Measurements from ENCODE around the gene C5orf24.
A peak's percentile ranks its signal among the peaks of the same experiment; 100 is the strongest.
"Not testable (repeated sequence)": the region's sequence is repeated elsewhere in the genome, so short reads cannot be mapped to it uniquely, and the experiment has no call there.

C5orf24 gene

DNA sequence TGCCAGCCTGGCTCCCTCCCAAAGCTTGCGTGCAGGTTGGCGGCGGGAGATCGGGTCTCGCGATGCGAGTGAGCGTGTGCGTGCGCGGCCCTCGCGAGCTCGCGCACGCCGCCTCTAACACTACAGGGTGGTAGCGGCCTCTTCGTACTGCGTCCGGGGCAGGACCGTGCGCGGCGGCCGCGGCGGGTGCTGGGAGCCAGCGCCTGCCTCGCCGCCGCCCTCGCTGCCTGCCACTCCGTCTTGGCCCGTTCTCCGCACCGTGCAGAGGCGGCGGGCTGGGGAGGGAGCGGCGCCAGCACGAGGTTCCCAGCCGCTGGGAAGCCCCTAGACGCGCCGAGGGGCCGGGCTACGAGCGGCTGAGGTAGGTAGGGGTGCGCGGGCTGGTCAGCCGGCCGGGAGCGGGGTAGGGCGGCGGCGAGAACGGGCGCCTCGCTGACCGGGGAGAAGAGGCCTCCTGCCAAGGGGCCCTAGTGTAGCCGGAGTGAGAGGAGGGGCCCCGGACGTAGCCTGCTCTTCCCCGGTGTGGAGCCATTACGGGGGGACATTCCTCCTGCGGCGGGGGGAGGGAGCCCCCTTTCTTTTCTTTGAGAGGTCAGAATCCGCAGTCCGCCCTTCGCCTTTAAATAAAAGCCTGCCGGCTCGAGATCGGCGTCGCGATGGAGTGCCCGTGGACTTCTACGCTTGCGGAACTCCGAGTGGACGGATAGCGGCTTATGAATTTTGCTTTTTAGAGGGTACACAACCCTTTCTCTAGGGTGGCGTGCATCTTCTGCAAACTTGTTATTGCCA lies at the start of gene C5orf24:
C5orf24 (plus strand) TSS at position 117 of the 789 bp plus-strand sequence. CDS start 8,933 bp downstream, outside the sequence.
- peak; percentile 96 for DNase-seq

DNA sequence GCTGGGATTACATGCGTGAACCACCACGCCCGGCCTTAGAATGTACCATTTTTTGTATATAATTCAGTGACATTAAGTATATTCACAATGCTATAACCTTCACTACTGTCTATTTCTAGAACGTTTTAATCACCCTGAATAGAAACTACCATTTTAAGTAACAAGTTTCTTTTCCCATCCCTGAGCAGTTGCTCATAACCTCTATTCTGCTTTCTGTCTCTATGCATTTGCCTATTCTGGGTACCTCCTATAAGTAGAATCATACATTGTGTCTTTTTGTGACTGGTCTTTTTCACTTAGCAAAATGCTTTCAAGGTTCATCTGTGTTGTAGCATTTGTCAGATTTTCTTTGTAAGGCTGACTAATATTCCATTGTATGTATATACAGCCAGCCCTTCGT lies 47.3 kb upstream of the C5orf24 start:
- DNase-seq, result no peak

DNA sequence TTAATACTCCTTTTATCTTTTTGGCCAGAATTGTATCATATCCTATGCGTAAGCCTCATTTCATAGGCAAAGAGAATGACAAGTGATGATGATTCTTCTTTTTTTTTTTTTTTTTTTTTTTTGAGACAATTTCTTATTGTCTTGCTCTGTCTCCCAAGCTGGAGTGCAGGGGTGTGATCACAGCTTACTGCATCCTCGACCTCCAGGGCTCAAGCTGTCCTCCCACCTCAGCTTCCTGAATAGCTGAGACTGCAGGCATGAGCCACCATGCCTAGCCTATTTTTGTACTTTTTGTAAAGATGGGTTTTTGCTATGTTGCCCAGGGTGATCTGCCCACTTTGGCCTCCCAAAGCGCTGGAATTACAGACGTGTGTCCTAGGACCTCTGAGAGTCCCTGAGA lies 41.9 kb upstream of the C5orf24 start:
- no peak for DNase-seq

DNA sequence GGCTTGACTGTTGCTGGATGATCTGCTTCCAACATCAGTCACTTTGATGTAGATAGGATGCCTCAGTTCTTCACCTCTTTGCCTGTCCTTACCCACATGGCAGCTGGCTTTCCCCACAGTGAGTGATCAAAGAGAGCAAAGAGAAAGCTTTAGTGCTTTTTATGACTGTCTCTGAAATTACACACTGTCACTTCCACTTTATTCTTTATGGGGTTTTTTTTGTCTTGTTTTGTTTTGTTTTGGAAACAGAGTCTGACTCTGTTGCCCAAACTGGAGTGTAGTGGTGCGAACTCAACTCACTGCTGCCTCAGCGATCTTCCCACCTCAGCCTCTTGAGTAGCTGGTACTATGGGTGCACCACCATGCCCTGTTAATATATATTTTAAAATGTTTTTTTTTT lies 32.4 kb upstream of the C5orf24 start:
- peak; percentile 19 for DNase-seq

DNA sequence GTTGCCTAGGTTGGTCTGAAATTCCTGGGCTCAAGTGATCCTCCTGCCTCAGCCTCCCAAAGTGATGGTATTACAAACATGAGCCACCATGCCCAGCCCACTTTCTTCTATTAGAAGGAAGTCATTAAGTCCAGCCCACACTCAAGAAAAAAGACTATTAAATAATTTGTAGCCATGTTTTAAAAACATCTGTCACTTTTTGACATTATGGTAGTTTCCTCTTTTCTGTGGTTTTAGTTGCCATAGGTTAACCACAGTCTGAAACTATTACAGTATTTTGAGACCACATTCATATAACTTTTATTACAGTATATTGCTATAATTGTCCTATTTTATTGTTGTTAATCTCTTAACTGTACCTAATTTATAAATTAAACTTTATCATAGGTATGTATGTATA lies 31.9 kb upstream of the C5orf24 start:
- DNase-seq, result no peak

DNA sequence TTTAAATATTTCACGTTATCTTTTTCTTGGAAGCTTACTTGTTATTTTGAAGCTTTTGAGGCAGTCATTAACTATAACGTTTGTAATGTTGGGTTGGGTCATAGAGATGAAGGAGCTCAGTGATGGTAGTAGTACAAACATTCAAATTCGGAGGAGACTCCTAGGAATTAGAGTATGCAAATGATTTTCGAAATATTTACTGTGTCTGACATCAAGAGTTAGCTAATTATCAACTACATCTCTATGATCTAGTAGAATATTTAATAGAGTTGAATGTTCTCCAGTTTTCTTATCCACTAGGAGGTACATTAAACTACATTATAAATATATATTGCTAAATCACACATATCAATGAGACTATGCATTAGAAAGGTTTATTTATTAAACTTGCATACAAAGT lies 28.8 kb upstream of the C5orf24 start:
- DNase-seq, result no peak

DNA sequence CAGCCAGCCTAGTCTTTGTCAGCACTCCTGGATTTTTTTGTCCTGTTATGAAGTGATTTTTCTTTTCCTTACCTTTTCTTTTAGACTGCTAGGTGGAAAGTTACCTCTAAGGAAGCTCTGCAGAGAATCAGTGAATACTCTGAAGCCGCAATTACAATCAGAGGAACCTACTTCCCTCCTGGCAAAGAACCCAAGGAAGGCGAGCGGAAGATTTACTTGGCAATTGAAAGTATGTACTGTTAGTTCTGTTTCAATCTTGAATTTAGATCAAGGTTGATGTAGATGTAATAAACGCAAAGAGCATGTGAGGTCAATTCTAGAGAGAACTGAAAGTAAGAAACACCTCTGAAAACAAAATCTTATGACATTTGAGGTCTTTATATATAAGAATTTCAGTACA lies 27.0 kb upstream of the C5orf24 start:
- DNase-seq, result no peak

DNA sequence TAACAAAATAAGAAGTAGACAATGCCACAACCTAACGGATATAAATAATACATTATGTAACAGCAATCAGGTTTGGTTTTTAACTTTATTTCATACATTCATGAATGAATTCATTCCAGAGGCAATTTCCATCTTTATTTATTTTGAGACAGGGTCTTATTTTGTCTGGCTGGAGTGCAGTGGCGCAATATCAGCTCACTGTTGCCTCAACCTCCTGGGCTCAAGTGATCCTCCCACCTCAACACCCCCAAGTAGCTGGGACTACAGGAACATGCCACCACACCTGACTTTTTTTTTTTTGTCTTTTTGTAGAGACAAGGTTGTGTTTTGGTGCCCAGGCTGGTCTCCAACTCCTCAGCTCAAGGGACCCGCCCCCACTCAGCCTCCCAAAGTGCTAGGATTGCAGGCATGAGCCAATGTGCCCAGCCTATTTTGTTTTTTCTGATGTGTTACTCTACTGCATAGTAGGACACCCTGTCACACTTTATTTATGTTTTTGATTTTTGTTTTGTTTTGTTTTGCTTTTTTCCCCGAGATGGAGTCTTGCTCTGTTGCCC lies 26.3 kb upstream of the C5orf24 start:
- DNase-seq, result no peak

DNA sequence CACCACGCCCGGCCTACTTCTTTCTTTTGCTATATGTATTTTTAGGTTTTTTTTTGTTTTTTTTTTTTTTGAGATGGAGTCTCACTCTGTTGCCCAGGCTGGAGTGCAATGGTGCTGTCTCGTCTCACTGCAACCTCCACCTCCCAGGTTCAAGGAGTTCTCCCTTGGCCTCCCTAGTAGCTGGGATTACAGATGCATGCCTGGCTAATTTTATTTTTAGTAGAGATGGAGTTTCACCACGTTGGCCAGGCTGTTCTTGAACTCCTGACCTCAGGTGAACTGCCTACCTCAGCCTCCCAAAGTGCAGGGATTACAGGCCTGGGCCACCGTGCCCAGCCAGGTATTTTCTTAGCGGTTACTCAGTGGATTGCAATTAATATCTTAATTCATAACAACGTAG lies 23.9 kb upstream of the C5orf24 start:
- DNase-seq, result no peak

DNA sequence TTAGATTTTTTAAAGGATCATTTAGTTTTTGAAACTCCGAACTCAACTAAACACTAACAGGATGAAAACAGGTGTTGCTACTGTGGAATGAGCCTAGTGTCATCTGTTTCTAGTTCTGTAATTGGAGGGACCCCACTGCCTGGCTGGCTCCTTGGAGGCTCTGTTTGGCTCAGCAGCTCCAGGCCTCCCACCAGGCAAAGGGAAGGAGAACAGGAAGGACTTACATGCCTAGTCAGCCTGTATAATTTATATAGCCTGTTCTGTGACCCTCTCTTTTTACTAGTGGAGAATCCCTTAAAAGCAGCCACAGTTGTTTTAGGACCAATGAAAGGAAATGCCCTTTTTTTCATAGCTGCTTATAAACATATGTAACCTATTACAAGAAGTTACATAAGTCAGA lies 21.1 kb upstream of the C5orf24 start:
- DNase-seq, result no peak

DNA sequence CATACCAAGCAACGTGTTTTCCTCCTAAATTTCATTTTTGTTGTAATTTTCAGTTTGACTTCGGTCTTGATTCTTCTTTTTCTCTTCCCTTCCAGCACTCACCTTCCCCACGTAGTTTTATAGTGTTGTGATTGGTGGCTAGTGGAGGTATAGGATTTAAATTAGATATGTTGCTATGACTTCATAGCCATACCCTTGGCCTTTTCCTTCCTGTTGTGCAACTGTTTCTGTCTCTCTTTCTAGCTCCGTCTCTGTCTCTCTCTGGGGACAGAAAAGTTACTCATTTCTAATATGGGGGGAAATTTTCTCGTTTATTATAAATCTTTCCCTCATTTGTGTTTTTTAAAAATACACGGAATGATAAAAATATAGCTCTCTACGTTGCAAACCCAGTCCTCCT lies 20.6 kb upstream of the C5orf24 start:
- no peak for DNase-seq

DNA sequence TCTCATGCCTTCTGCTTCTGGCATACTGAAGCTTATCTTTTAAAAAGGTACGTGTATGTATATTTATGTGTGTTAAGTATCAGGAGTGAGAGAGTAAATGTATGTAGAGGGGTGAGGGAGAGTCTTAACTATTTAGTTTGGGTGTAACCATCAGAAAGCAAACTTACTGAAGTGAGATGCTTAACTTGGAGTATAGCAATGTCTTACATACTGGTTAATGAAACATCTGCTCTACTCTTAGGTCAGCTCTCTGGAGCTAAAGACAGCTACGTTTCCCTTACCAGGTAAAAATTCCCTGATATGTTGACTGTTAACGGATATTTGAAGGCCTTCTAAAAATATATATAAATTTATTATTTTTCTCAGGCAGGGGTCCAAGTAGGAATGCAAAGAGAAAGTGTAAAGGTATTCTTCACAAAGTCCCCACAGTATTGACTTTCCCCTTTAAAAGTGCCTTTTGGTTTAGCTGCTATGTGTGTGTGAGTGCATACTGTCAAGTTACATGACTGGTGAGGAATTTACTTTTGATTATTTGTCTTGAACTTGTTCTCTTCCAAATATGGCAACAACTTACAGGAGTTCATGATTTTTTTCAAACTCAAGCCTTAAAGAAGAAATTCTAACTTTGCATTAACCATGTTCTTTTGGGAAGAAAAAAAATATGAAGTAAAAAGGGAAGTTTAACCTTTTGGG lies 12.3 kb upstream of the C5orf24 start:
- no peak for DNase-seq

DNA sequence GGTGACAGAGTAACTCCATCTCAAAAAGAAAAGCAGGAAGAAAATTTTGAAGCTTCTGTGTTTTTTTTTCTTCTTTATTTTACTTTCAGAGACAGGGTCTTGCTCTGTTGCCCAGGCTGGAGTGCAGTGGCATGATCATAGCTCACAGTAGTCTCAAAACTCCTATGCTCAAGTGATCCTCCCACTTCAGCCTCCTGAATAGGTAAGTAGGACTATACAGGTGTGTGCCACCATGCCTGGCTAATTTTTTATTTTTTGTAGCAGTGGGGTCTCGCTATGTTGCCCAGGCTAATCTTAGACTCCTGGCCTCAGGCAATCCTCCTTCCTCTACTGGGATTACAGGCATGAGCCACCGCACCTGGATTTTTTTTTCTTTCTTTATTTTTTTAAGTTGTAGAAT lies 10.1 kb upstream of the C5orf24 start:
- DNase-seq, result no peak

DNA sequence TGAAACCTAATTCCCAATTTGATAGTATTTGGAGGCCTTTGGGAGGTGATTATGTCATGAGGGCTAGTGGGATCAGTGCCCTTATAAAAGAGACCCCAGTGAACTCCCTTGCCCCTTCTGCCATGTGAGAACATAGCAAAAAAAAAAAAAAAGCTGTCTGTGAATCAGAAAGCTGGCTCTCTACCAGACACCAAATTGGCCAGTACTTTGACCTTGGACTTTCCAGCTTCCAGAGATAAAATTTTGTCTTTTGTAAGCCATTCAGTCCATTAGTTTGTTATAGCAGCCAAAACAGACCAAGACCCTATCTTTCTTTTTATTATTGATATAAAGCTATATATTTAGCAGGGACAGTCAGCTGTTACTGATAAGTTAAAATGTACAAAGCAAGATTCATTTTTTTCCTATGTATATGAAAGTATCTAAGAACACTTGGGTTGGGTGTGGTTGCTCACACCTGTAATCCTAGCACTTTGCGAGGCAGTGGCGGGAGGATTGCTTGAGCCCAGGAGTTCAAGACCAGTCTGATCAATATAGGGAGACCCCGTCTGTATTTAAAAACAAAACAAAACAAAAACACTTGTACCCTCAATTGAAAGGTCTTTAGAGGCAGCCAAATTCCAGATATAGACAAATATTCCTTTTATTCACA lies 8.1 kb upstream of the C5orf24 start:
- no peak for DNase-seq

DNA sequence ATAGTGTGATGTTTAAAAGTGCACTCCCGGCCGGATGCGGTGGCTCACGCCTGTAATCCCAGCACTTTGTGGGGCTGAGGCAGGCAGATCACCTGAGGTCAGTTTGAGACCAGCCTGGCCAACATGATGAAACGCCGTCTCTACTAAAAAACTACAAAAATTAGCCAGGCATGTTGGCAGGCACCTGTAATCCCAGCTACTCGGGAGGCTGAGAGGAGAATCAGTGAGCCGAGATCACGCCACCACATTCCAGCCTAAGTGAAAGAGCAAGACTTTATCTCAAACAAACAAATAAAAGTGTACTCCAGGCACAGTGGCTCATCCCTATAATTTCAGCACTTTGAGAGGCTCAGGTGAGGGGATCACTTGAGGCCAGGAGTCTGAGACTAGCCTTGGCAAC lies 7.4 kb upstream of the C5orf24 start:
- not testable (repeated sequence) for DNase-seq

DNA sequence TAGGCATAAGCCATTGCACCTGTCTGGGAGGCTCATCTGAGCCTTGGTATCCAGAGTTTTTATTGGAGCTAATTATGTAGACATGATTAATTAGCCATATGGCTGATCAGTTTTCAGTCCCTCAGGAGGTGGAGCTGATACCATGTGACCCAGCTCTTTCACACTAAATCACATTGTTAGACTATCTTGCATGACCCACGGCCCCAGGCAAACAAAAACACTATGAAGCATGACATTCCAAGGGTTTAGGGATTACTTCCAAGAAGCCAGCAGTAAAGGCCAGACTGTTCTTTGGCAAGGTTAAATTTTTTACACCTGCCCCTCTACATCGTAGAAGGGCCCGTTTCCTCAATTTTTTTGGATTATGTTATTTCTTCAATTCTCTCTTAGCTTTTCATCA lies 5.0 kb upstream of the C5orf24 start:
- DNase-seq, result no peak

DNA sequence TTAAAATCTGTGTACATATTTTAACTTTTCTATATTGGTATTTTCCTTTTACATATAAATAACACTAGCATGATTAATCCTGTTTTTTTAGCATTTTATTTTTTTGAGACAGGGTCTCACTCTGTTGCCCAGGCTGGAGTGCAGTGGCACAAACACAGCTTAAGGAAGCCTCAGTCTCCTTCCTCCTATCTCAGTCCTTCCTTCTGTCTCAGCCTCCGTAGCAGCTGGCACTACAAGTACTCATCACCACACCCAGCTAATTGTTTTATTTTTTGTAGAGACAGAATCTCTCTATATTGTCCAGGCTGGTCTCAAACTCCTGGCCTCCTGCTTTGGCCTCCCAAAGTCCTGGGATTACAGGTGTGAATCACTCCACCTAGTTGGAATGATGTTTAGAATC lies 1.5 kb upstream of the C5orf24 start:
- DNase-seq, result no peak

DNA sequence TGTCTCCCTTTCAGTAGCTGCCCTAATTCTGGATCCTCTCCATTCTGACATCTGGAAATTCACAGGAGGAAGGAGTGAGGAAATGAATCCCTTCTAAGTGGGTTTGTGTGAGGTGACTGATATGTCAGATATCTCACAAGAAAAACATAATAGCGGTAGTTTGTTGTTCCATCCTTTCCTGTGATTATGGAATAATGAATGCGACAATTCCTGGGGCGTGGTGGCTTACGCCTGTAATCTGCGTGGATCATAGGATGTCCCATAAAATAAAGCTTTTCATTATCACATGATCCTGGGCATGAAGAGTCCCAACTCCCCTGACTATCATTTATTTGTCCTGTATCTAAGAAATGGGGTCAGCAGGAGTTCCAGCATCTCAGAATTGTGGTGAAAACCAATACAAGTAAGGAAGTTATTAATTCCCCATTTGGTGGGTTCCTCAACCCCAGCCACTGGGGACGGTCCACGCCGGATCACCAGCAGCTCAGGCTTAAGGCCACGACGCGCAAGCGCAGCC lies 375 bp upstream of the C5orf24 start:
- no peak for DNase-seq

DNA sequence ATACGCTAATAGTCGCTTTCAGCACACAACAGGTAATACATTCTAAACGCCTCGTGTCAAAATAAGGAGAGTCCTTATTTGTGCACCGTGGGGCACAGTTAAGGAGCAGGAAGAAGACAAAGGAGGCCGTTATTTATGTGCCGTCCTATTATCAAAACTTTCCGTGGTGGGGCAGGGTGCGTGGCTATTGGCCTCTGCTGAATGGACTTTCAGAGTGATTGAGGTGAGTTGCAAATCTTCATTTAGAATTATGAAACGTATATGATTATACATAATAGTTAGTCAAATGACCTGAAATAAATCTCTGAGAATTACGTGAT lies 833 bp downstream of the C5orf24 start:
- peak; percentile 43 for DNase-seq

DNA sequence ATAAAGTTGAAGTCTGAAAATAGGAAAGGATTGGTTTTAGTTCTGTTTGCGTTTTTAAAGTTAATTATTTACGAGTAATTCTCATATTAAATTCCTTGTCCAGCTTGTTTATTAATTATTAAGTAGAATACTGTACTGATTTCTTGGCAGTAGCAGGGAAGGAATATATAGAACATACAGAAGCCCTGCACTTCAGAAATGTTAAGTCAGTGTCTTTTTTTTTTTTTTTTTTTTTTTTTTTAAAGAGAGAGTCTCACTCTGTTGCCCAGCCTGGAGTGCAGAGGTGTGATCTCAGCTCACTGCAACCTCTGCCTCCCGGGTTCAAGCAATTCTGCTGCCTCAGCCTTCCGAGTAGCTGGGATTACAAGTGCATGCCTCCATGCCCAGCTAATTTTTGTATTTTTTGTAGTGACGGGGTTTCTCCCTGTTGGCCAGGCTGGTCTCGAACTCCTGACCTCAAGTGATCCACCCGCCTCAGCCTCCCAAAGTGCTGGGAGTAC lies 3.7 kb downstream of the C5orf24 start:
- not testable (repeated sequence) for DNase-seq

DNA sequence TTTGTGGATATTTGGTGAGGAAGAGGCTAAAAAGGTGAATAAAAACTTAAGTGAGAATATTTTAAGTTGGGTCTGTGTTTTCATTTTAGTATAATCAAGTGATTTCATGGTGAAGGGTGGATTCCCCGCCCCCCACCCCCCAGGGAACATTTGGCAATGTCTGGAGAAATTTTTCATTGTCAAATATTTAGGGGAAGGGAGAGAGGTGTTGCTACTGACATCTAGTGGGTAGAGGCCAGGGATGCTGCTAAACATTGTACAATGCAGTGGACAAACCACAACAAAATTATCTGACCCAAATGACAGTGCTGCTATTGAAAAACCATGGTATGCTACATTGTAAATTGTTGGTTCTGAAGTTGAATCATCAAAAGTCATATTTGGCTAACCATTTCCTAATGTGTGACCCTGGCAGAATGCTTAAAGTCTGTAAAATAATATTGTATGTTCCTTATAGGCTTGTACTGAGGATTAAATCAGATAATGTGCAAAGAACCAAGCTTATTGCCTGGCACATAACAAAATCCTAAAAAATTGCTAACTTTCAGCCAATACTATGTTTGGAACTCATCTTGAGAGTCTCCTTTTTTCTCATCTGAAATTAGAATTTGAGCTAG lies 5.6 kb downstream of the C5orf24 start:
- DNase-seq, result peak; percentile 35

DNA sequence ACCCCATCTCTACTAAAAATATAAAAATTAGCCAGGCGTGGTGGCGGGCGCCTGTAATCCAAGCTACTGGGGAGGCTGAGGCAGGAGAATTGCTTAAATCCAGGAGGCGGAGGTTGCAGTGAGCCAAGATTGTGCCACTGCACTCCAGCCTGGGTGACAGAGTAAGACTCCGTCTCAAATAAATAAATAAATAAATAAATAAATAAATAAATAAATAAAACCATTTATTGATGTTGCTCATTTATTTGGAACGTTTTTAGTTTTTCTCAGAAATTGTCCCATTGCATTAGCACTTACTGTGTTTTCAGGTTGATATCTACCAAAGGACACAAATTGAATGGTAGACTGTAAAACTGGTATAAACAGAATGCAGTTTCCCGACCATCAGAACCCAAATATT lies 10.7 kb downstream of the C5orf24 start:
- not testable (repeated sequence) for DNase-seq

DNA sequence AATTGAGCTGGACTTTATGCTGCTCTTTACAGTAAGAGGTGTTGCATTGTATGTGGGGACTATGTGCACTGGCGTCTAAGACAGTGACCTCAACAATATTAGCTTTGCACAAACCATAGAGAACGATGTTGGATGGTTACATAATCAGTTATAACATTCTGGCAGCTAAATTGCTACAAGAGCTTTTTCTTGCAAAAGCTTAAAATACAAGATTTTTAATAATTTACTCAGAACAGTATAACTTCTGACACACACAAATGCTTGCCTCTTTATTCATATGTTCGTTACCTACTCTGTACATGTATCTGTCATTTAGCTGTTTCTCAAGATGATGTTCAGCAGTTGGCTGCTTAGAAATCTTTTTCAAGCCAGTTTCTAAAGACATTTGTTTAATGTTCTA lies 11.6 kb downstream of the C5orf24 start:
- no peak for DNase-seq

All from activated CD4-positive, alpha-beta T cell treated with anti-CD3 and anti-CD28 coated beads, Interleukin-2, amount 50 U/mL, for 16 hours (primary cell).